ENCODE data around the gene HPGDS.

DNA sequence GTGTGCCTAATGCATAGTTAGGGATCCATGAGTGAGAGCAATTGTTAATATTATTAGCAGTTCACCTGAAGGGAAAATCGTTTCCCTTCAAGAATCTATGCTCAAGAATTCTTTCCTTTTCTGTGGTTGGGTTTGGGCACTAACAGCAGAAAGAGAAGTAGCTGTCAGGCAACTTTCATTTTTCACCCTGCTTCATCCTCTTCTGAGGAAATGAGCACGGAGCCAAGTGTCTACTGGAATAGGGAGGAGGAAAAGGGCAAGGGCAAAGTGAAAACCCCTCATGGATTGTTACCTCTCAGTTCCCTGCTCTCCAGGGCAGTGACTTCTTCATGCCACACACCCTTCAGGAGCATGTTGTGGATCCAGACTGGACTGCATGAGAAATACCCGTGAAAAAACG lies 2.6 kb upstream of the HPGDS start:
- TF ChIP-seq CTCF (IDR thresholded peaks at IDR 0.05) (no peak), YY1 (IDR thresholded peaks at IDR 0.05; ENCODE audit: low read depth) (no peak), RAD21 (IDR thresholded peaks at IDR 0.05; ENCODE audit: low read length) (no peak), CHD2 (IDR thresholded peaks at IDR 0.05; ENCODE audit: low read length, partially characterized antibody) (no peak)

Data from SK-N-SH (cell line).